CD14-positive monocyte (primary cell): ENCODE measurements around the gene COL17A1. TPM values are rescaled to one million over a fixed set of nuclear protein-coding genes. Genes with fewer than 3 reads are reported as not detected.

Experiments
- DNase-seq, 3 donors: peaks; one replicate each; pipeline ENCODE4 v3.0.0-alpha.2; 2011 to 2022
- H2AFZ ChIP-seq: 2 replicates; pipeline ENCODE4 v1.6.0; 2012; ENCODE audit warnings: mild to moderate bottlenecking, low read depth, low read length, inconsistent platforms; ENCODE audit not compliant: insufficient read depth, poor library complexity, severe bottlenecking
- H3K27ac ChIP-seq, 2 donors: 1 replicate in 1 of 2; 2 replicates in 1 of 2; pipeline ENCODE4 v1.5.1; 2012 to 2013; ENCODE audit warnings: low read length in 2 of 2, control low read depth in 1 of 2, inconsistent platforms in 1 of 2, low read depth in 1 of 2, mild to moderate bottlenecking in 1 of 2
- H3K27me3 ChIP-seq, 2 donors: one replicate each; pipeline versions ENCODE4 v1.6.0 to v1.6.1; 2011 to 2013; ENCODE audit warnings: low read length in 2 of 2; ENCODE audit not compliant: control insufficient read depth in 2 of 2, insufficient read depth in 2 of 2
- H3K36me3 ChIP-seq, 2 donors: replicated peaks in 1 of 2; 1 replicate in 1 of 2; 2 replicates in 1 of 2; pipeline versions ENCODE4 v1.5.1 to v1.6.1; 2012 to 2013; ENCODE audit warnings: low read length in 2 of 2, control low read depth in 1 of 2, inconsistent platforms in 1 of 2, mild to moderate bottlenecking in 1 of 2; ENCODE audit not compliant: insufficient read depth in 2 of 2, control insufficient read depth in 1 of 2
- H3K4me1 ChIP-seq, 2 donors: 1 replicate in 1 of 2; 2 replicates in 1 of 2; pipeline versions ENCODE4 v1.5.1 to v1.6.1; 2012 to 2013; ENCODE audit warnings: low read length in 2 of 2, control low read depth in 1 of 2, inconsistent platforms in 1 of 2, mild to moderate bottlenecking in 1 of 2, moderate library complexity in 1 of 2; ENCODE audit not compliant: insufficient read depth in 2 of 2, control insufficient read depth in 1 of 2
- H3K4me2 ChIP-seq: replicated peaks from 2 replicates; pipeline ENCODE3; 2012; ENCODE audit warnings: low read length, moderate library complexity, mild to moderate bottlenecking; ENCODE audit not compliant: poor library complexity, severe bottlenecking; ENCODE audit errors: extremely low read depth
- H3K4me3 ChIP-seq, 3 experiments: fragments of 200-600 bp in 1 of 3; sonication (generic) in 1 of 3; replicated peaks in 1 of 3; 1 replicate in 2 of 3; 2 replicates in 1 of 3; pipeline ENCODE4 v1.5.1; 2011 to 2013; ENCODE audit warnings: low read length in 3 of 3, mild to moderate bottlenecking in 3 of 3, control low read depth in 2 of 3, low read depth in 2 of 3, inconsistent platforms in 1 of 3, moderate library complexity in 1 of 3
- H3K79me2 ChIP-seq: 2 replicates; pipeline ENCODE4 v1.6.0; 2012; ENCODE audit warnings: mild to moderate bottlenecking, control low read depth, inconsistent platforms, low read length, moderate library complexity; ENCODE audit not compliant: insufficient read depth
- H3K9ac ChIP-seq: 2 replicates; pipeline ENCODE4 v1.6.0; 2017; ENCODE audit warnings: low read length, mild to moderate bottlenecking; ENCODE audit not compliant: insufficient read depth, poor library complexity, severe bottlenecking
- H3K9me3 ChIP-seq, 2 donors: replicated peaks in 1 of 2; 1 replicate in 1 of 2; 2 replicates in 1 of 2; pipeline versions ENCODE4 v1.5.1 to v1.6.1; 2012 to 2013; ENCODE audit warnings: low read length in 2 of 2, control low read depth in 1 of 2; ENCODE audit not compliant: control insufficient read depth in 1 of 2, insufficient read depth in 1 of 2
- H4K20me1 ChIP-seq: 2 replicates; pipeline ENCODE4 v1.6.0; 2012; ENCODE audit warnings: mild to moderate bottlenecking, low read length, control low read depth, moderate library complexity; ENCODE audit not compliant: insufficient read depth
- H3K27ac Mint-ChIP-seq, 7 donors: one replicate each; pipeline ENCODE4 v1.8.0; 2020; ENCODE audit warnings: mild to moderate bottlenecking in 7 of 7, mixed read lengths in 7 of 7, moderate library complexity in 6 of 7, inconsistent platforms in 2 of 7
- H3K27me3 Mint-ChIP-seq, 3 donors: one replicate each; pipeline ENCODE4 v1.8.0; 2021 to 2022; ENCODE audit warnings: low read depth in 3 of 3, mild to moderate bottlenecking in 3 of 3, mixed read lengths in 3 of 3, moderate library complexity in 3 of 3, inconsistent platforms in 1 of 3
- H3K36me3 Mint-ChIP-seq, 2 donors: one replicate each; pipeline ENCODE4 v1.8.0; 2020; ENCODE audit warnings: mixed read lengths in 2 of 2, inconsistent platforms in 1 of 2, mild to moderate bottlenecking in 1 of 2
- H3K4me1 Mint-ChIP-seq: one replicate; pipeline ENCODE4 v1.8.0; 2020; ENCODE audit warnings: mild to moderate bottlenecking, mixed read lengths
- H3K4me3 Mint-ChIP-seq, 2 donors: one replicate each; pipeline ENCODE4 v1.8.0; 2020; ENCODE audit warnings: mild to moderate bottlenecking in 2 of 2, mixed read lengths in 2 of 2, moderate library complexity in 1 of 2
- H3K9me3 Mint-ChIP-seq, 7 donors: one replicate each; pipeline ENCODE4 v1.8.0; 2020 to 2022; ENCODE audit warnings: mixed read lengths in 7 of 7, mild to moderate bottlenecking in 6 of 7, moderate library complexity in 6 of 7, inconsistent platforms in 2 of 7
- CTCF ChIP-seq: fragments of 200-600 bp; IDR thresholded peaks from one replicate; pipeline ENCODE4 v1.8.0; 2022; ENCODE audit warnings: antibody characterized with exemption, mild to moderate bottlenecking
- WGBS: methylation state at CpG from one replicate; pipeline ENCODE4 v1.1.5; 2013; ENCODE audit warnings: missing lambda C conversion rate; ENCODE audit not compliant: insufficient coverage; 5-methylcytosine and 5-hydroxymethylcytosine counted together
- intact Hi-C, 2 donors: fragments of 100-400 bp; cut with micrococcal nuclease; formaldehyde crosslinking; loops; one replicate each; pipeline versions ENCODE4 v1.15.0 to v1.15.1; 2023
- polyA plus RNA-seq, 3 donors: library from polyadenylated mRNA; depleted of rRNA in 1 of 3; unstranded in 2 of 3; stranded (reverse) in 1 of 3; fragments of 300-500 nt in 2 of 3; fragments of >200 nt in 1 of 3; fragmentation: Illumina TruSeq in 2 of 3; gene quantifications; 1 replicate in 2 of 3; 2 replicates in 1 of 3; pipeline ENCODE4 v1.2.3, GENCODE V29; 2012 to 2021

COL17A1 gene
- polyA plus RNA-seq, 3 donors: not detected

DNA sequence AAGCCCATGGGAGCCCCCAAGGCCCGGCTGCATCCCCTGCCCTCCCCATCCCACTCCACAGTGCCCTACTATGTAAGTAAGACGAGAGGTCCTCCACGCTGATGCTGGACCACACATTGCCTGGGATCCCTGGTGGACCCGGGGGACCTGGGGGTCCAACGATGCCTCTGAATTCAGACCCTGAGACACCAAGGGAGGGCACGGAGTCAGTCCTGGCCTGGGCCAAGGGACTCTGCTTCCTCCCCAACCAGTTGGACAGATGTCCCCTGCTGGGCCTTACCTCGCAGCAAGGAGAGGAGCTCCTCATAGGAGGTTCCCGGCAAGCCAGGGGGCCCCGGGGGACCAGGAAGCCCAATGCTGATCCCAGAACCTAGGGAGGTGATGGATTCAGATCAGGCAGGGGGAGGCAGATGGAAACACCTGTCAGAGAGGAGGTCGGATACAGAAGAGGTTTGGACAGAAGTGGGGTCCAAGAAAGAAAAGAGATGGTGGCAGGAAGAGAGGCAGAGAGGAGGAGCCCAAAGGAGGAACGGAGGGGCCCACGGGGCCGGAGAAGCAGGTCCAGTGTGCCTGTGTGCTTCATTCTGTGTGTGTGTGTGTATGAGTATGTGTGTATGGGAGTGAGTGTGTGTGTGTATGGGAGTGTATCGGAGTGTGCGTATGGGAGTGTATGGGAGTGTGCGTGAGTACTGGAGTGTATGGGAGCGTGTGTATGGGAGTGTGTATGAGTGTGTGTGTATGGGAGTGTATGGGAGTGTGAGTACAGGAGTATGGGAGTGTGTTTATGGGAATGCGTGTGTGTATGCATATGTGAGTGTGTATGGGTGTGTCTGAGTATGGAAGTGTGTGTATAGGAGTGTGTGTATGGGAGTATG, 50.2 kb downstream of the COL17A1 start:
- Histone ChIP-seq H4K20me1 (no peaks in the 10 kb centered on the region), H3K27me3 (no peaks in the 10 kb centered on the region), H3K4me1 (peaks cover 0 to 8% of the 10 kb centered on the region in 2 donors), H3K36me3 (peaks cover 3 to 26% of the 10 kb centered on the region in 2 donors), H3K9ac (no peak overlapping the region), H3K4me3 (no peak overlapping the region), H3K4me2 (no peak overlapping the region), H3K9me3 (no peaks in the 10 kb centered on the region), H3K27ac (no peak overlapping the region), H3K79me2 (no peaks in the 10 kb centered on the region), H2AFZ (no peak overlapping the region)
- H3K4me3 Mint-ChIP-seq: no peak overlapping the region
- H3K9me3 Mint-ChIP-seq: no peaks in the 10 kb centered on the region
- H3K27me3 Mint-ChIP-seq: peaks cover 3 to 5% (median 4%) of the 10 kb centered on the region in 3 donors
- H3K4me1 Mint-ChIP-seq: peaks cover 14% of the 10 kb centered on the region
- H3K27ac Mint-ChIP-seq: peak overlapping the region in 1 of 7 donors; percentile 62
- DNase-seq: no peak
- TF ChIP-seq CTCF: no peak
- H3K36me3 Mint-ChIP-seq: peaks cover 14 to 23% of the 10 kb centered on the region in 2 donors
- WGBS: 87% methylated on average over 18 of the region's 18 CpGs
- intact Hi-C loops: no loop called here

GRCh38 chr10:104034401-104035193, 51.1 kb downstream of the COL17A1 start:
- 89% methylated on average over 16 of the region's 23 CpGs for WGBS
- Histone ChIP-seq H3K4me2 (no peak overlapping the region), H3K79me2 (no peaks in the 10 kb centered on the region), H3K36me3 (peaks cover 3 to 31% of the 10 kb centered on the region in 2 donors), H2AFZ (no peak overlapping the region), H3K4me3 (no peak overlapping the region), H3K27ac (no peak overlapping the region), H3K9me3 (no peaks in the 10 kb centered on the region), H3K9ac (no peak overlapping the region), H3K4me1 (peaks cover 0 to 8% of the 10 kb centered on the region in 2 donors), H3K27me3 (no peaks in the 10 kb centered on the region), H4K20me1 (no peaks in the 10 kb centered on the region)
- Mint-ChIP-seq H3K36me3 (peaks cover 15 to 29% of the 10 kb centered on the region in 2 donors), H3K27me3 (peaks cover 0 to 5% (median 4%) of the 10 kb centered on the region in 3 donors), H3K27ac (peak overlapping the region in 2 of 7 donors; percentile 29 to 38), H3K4me1 (peaks cover 14% of the 10 kb centered on the region), H3K9me3 (no peaks in the 10 kb centered on the region), H3K4me3 (no peak overlapping the region)
- intact Hi-C loops: no loop called here
- DNase-seq: no peak
- no peak for TF ChIP-seq CTCF
